Measurements from ENCODE around the gene DBNL. TPM values are rescaled to one million over a fixed set of nuclear protein-coding genes. Genes with fewer than 3 reads are reported as not detected.
A peak's percentile ranks its signal among the peaks of the same experiment; 100 is the strongest.

Gene DBNL
- total and polyA plus RNA-seq, 9 donors: 22.0 to 91.1 (median 66.0) TPM

GRCh38 chr7:44042221-44042620 is 2.3 kb upstream of the DBNL start:
- intact Hi-C loops (cut with DNase I): no loop called here
- Histone ChIP-seq H3K4me3 (no peak overlapping the region), H3K4me1 (ENCODE audit: insufficient read depth) (peaks cover 13% of the 10 kb centered on the region), H3K36me3 (no peaks in the 10 kb centered on the region), H3K27ac (no peak overlapping the region), H3K9me3 (no peaks in the 10 kb centered on the region), H3K27me3 (no peaks in the 10 kb centered on the region)
- no peak for TF ChIP-seq EP300 (IDR thresholded peaks at IDR 0.05)
- TF ChIP-seq POLR2A (IDR thresholded peaks at IDR 0.05): no peak
- TF ChIP-seq CTCF (IDR thresholded peaks at IDR 0.05): no peak
- 80 to 87% (median 82%) methylated on average over 2 of the region's 2 CpGs for WGBS, 3 donors
- no peak for DNase-seq

DNA sequence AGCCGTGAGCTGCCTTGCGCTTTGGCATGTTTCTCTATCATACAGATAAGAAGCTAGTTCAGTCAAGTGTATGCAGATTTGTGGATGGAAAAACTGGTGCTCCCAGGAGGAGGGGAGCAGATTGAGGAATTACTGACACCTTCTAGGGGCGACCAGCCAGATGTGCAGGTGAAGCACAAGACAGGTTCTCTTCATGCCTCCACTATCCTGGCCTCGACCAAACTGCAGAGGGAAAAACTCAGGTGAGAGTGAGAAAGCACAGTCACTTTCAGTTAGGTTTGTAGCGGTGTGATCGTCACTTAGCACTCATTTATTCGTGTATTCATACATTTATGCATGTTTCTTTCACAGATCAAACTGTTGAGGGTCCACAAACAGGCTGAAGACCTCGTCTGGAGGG is 600 bp upstream of the DBNL start:
- peak overlapping the region; percentile 94 for H3K4me3 ChIP-seq
- no peaks in the 10 kb centered on the region for H3K27me3 ChIP-seq
- intact Hi-C loops (cut with DNase I): no loop called here
- 10 to 17% (median 13%) methylated on average over 8 of the region's 8 CpGs for WGBS, 3 donors
- TF ChIP-seq EP300 (IDR thresholded peaks at IDR 0.05) (no peak), POLR2A (IDR thresholded peaks at IDR 0.05) (no peak), CTCF (IDR thresholded peaks at IDR 0.05) (no peak)
- H3K36me3 ChIP-seq: no peaks in the 10 kb centered on the region
- H3K4me1 ChIP-seq (ENCODE audit: insufficient read depth): peaks cover 13% of the 10 kb centered on the region
- H3K27ac ChIP-seq: peak overlapping the region in 1 of 2 donors; percentile 47
- H3K9me3 ChIP-seq: no peaks in the 10 kb centered on the region
- peak in 1 of 5 donors; percentile 12 for DNase-seq

- peaks cover 13% of the 10 kb centered on the region for H3K4me1 ChIP-seq (ENCODE audit: insufficient read depth)
- H3K27ac ChIP-seq: peak overlapping the region in 1 of 2 donors; percentile 56
- no peak for DNase-seq
- no peaks in the 10 kb centered on the region for H3K27me3 ChIP-seq
- 18 to 23% (median 20%) methylated on average over 15 of the region's 15 CpGs for WGBS, 3 donors
- no peak for TF ChIP-seq EP300 (IDR thresholded peaks at IDR 0.05)
- no peaks in the 10 kb centered on the region for H3K9me3 ChIP-seq
- H3K4me3 ChIP-seq: peak overlapping the region; percentile 94
- H3K36me3 ChIP-seq: no peaks in the 10 kb centered on the region
- intact Hi-C loops (cut with DNase I): no loop called here
Measured at GRCh38 chr7:44045226-44046014, 918 bp downstream of the DBNL start.

DNA sequence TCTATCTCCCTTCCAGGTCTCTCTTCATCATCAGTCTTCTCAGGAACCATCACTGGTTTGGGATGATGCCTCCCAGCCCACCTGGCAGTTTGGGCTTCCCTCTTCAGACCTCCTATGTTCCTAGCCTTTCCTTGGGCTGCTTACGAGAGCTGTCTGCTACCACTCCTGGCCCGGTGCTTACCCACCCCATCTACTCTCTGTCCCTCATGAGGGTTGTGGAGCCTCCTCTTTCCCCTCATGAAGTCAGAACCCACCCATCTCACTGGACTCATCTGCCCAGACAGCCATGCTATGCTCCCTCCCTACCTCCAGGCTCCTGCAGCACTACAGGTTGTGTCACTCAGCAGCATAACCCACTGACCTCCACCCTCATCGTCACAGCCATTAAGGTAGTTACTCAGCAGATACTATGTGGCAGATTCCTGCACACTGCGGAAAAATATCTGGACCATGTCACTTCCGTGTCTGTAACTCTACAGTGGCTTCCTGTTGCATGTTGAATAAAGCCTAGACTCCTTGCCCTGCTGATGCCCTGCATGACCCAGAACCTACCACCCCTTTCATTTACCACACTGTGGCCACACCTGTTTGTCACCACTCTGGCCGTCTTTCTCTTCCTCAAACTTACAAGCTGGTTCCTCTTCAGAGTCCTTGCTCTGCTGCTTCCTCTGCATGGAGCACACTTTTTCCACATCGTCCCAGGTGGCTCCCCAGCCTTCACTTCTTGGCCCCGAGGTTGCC is 2.0 kb downstream of the DBNL start:
- TF ChIP-seq EP300 (IDR thresholded peaks at IDR 0.05) (no peak), CTCF (IDR thresholded peaks at IDR 0.05) (no peak), POLR2A (IDR thresholded peaks at IDR 0.05) (no peak)
- WGBS, 3 donors: 81 to 88% (median 86%) methylated on average over 8 of the region's 8 CpGs
- Histone ChIP-seq H3K27me3 (no peaks in the 10 kb centered on the region), H3K4me1 (ENCODE audit: insufficient read depth) (peaks cover 10% of the 10 kb centered on the region), H3K27ac (no peak overlapping the region), H3K4me3 (no peak overlapping the region), H3K36me3 (no peaks in the 10 kb centered on the region), H3K9me3 (no peaks in the 10 kb centered on the region)
- peak in 1 of 5 donors; percentile 9 for DNase-seq
- intact Hi-C loops (cut with DNase I): no loop called here
